ENCODE results near the gene RNF5.
A peak's percentile ranks its signal among the peaks of the same experiment; 100 is the strongest.
"Not testable (repeated sequence)": the region's sequence is repeated elsewhere in the genome, so short reads cannot be mapped to it uniquely, and the experiment has no call there.

The RNF5 gene, protein sequence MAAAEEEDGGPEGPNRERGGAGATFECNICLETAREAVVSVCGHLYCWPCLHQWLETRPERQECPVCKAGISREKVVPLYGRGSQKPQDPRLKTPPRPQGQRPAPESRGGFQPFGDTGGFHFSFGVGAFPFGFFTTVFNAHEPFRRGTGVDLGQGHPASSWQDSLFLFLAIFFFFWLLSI

DNA sequence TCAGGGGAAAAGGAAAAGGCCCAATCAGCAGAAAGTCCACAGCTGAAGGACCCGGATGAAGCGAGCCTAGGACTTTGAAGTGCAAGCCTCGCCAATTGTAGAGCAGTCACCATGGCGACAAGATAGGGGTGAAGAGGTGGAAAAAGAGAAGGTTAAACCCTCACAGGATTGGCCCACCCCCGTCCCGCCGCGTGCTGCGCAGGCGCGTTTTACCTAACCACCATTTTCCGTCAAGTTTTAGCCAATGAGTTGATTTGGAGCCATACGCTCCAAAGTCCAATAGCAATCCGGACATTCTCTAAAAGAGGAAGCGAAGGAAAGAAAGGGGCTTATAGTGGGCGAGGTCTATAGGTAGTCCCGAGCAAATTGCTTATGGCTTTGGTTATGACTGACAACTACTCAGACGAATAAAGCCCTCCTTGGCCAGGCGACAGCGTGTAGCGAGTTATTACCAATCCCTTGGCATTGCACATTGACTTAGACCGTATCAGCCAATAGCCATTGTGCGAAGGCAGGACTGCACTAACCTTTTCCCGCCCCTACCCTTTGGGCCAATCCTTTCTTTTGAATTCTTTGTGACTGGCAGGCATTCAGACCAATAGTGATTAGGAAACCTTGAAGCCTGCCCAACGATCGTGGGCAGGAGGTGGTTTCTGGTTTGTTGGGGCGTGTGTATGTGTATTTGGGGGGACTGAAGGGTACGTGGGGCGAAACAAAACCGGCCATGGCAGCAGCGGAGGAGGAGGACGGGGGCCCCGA is at the start of gene RNF5:
RNF5 (plus strand) TSS at position 618 of the 759 bp plus-strand sequence; CDS start at position 725, 107 bp downstream.
- DNase-seq: peak; percentile 98 to 100 (median 98)

DNA sequence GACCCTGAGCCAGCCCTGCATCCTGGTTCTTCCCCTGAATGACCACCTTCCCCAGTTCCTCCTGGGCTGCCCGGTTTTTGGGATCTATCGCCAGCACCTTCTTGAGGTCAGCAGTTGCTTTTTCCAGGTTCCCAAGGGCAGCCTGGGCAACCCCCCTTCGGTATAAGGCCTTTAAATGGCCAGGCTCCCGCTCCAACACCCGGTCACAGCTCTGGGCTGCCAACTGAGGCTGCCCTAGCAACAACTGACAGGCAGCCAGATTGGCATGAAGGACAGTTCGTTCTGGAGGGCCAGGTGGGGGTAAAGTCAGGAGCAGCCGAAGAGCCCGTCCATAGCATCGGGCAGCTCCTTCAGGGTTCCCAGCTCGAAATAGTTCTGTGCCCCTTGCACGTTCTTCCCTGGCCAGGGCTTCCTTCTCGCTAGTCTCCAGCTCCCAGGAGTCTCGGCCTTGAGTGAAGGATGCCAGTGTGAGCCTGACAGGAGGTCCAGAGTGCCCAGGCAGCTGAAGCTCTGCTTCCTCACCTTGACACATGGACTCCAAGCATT is 49.4 kb upstream of the RNF5 start:
- DNase-seq: no peak

DNA sequence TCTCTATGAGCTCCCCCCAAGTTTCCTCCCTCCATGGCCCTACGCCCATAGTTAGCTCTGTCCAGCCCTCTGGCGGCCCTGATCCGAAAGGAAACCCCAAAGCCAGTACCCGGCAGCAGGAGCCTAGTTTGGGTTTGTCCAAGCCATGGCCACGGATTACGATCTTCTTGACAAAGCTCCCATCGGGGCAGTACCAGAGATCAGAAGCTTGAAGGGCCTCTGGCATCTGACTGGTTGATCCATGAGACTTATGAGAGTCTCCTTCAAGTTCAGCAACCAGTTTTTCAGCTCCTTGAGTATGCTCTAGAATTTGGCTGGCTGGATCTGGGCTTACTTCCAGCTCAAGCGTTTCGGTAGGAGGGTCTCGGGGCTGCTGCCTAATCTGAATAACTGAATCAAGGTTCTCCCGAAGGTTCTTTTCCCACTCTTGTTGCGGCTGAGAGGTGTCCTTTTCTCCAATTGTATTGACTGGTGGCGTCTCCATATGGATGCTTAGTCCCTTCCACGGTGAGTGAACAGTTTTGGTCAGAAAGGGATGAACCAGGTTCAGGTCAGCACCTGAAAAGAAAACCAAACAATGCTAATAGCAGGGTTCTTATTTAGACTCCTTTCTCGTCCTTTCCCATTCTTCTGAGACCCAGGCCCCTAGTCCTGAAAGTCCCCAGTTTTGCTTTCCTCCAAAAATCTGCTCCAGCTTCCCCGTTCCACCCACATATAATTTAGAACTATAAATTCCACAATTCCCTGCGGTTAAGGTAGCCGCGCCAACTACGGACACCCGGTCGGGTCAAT is 48.7 kb upstream of the RNF5 start:
- DNase-seq: peak in 1 of 3 experiments; percentile 83

DNA sequence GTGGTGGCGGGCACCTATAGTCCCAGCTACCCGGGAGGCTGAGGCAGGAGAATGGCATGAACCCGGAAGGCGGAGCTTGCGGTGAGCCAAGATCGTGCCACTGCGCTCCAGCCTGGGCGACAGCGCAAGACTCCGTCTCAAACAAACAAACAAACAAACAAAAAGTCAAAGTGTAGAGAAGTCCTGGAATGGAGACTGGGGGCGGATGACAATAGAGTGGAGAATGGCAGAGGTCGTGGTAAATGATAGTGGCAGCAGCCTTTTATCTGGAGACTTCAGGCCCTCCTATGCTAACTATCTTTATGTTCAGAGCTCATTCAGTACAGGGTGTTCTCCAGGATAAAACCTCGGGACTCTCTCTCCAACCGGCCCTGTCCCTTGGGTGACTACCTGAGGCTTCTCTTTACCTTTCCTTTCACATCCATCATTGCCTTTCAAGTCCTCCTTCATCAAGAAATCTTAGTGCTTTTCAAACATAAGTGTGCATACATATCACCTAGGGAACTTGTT is 46.7 kb upstream of the RNF5 start:
- DNase-seq: no peak

DNA sequence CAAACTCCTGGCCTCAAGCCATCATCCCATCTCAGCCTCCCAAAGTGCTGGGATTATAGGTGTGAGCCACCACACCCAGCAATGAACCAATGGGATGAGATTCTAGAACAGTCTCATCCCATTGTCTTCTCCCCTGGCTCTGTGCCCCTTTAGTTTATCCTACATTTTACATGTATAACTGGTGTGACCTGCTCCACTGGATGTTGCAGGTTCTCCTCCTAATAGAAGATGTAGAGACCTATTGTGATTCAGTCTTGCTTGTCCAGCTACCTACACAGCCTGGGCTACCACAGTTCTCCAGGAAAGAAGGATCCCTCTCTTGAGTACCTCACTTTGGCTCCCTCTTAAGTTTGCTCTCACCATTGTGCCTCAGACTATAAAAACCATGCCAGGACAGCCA is 46.1 kb upstream of the RNF5 start:
- DNase-seq: no peak

DNA sequence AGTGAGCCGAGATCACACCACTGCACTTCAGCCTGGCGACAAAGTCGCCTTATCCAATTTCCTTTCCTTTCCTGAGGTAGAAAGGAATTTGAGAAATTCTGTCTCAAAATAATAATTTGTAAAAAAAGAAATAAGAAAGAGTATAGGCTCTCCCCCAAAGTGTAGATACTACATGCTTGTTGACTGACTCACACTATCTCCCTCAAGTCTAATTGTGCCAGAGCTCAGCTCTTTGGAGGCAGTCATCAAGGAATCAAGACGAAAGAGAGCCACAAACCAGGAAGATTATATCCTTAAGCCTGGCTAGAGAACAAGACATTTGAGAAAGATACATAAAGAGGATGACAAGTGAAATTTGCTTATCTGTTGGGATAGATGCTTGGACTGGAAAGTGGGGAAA is 44.4 kb upstream of the RNF5 start:
- no peak for DNase-seq

DNA sequence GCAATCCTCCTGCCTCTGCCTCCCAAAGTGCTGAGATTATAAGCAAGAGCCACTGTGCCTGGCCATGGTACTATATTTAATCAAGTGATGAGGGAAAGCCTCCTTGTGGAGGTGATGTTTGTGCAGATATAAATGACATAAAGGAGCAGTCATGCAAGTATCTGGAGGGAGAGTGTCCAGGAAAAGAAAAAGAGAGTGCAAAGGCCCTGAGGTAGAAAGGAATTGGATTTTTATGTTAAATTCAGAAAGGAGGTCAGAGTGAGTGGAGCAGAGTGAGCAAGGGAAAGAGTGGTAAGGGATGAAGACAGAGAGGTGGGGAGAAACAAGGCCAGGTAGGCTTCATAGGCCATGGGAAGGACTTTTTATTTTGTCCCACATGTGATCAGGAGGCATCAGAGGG is 40.8 kb upstream of the RNF5 start:
- no peak for DNase-seq

DNA sequence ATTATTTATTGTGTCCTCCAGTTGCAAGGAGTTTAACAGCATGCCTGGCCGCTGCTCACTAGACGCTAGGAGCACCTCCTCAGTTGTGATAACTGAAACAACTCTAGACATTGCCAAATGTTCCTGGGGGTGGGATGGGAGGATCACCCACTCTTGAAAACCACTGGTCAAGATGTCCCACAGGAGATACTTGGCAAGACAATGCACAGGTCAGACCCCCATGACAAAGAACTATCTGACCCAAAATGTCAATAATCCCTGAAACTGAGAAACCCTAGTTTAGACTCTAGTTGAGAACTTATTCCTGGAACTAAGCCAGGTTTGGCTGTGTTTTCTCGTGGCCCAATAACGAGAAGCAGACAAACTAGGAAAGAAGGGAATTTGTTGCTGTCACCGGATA is 38.6 kb upstream of the RNF5 start:
- no peak for DNase-seq

DNA sequence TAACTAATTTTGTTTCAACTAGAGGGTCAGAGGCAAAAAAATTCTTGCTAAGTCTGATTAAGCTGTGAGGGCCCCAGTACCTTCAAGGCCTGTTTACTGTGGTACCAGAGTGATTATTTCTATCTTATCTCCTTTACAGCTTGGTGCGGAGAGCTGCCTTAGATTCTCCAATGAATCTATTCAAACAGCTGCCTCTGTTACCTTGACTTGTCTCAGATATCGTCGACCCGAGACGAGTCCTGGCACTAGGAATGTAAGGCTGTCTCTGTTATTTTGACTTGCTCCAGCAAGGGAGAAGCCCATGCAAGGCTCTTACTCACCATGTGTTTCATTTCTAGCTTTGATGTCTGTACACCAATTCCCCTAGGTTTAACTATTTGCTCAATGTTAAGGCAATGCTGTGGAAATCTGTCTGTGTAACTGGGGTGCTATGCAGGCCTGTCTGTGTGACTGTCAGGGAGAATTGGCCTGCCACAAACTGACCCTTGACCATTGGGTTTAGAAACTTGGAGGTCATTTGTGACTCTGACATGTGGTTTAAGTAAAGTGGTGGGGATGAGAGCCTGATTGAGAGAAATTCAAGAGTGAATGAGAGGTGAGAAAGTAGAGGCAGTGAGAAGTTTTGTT is 37.7 kb upstream of the RNF5 start:
- DNase-seq: no peak

DNA sequence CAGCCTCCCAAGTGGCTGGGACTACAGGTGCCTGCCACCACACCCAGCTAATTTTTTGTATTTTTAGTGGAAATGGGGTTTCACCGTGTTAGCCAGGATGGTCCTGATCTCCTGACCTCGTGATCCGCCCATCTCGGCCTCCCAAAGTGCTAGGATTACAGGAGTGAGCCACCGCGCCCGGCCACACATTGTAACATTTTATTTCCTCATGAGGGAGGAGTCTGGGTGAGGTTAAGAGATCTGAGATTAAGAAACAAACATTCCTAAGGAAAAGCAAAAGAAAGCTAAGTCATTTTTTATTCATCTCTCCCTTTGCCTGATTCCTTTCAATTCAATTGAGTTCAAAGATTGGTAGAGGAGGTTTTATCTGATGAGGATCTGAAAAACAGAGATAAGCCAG is 34.0 kb upstream of the RNF5 start:
- not testable (repeated sequence) for DNase-seq

DNA sequence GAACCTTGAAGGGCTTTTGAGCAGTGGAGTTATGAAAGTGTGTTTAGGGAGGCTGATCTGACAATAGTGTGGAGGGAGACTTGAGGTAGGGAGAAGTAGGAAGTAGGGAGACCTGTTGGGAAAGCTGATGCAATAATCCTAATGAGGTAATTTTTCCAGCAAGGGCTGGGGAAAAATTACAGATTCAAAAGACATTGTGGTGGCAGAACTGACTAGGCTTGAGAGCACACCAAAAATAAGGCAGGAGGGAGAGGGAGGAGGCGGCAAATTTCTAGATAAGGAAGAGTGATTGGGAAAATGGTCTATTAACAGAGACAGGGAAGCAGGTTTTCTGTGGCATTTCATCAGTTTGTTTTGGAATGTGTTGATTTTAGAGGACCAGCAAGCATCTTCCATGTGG is 31.9 kb upstream of the RNF5 start:
- DNase-seq: no peak

DNA sequence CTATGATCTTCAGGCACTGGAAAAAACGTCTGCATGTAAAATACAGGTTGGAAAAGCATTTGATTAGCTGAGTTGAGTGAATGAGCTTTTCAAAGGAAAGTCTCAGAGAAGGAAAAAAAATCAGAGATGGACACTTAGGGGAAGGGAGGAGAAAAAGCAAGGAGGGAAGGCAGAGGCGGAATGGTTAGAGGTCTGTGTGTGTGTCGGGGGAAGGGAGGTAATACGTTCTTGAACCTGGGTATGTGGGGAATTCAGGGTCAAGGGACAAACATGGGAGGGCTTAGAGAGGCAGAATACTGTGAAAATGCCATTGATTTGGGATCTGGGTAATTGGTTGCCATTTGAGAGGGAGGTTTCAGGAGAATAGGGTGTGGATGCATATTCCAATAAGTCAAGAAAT is 31.5 kb upstream of the RNF5 start:
- no peak for DNase-seq

DNA sequence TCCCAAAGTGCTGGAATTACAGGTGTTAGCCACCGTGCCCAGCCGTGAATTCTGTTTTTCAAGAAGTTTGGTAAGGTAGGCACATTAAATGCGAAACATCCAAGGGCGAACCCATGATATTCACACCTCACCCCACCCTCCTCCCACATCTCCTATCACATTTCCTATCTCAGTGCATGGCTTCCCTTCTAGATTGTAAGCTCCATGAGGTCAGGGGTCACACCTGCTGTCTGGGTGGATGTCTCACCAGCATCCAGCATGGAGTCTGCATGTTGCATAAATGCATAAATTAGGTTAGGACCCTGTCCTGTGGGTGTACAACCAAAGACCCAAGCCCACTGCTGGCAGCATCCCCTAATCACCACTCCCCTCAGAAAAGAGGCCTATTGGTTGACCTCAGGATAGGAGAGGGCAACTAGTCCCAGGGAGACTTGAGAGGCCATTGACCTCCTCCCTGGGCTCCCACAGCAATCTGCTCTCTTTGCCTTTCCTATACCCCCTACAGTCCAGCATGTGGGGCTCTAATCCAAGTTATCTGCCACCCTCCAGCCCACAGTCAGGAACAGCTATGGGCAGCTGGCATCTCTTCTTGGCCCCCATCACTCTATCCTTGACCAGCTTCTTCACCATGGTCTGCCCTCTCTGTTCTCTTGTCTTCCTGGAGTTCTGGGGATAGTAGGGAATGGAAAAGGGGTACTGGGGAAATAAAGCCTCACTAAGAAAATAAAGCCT is 30.6 kb upstream of the RNF5 start:
- DNase-seq: no peak

DNA sequence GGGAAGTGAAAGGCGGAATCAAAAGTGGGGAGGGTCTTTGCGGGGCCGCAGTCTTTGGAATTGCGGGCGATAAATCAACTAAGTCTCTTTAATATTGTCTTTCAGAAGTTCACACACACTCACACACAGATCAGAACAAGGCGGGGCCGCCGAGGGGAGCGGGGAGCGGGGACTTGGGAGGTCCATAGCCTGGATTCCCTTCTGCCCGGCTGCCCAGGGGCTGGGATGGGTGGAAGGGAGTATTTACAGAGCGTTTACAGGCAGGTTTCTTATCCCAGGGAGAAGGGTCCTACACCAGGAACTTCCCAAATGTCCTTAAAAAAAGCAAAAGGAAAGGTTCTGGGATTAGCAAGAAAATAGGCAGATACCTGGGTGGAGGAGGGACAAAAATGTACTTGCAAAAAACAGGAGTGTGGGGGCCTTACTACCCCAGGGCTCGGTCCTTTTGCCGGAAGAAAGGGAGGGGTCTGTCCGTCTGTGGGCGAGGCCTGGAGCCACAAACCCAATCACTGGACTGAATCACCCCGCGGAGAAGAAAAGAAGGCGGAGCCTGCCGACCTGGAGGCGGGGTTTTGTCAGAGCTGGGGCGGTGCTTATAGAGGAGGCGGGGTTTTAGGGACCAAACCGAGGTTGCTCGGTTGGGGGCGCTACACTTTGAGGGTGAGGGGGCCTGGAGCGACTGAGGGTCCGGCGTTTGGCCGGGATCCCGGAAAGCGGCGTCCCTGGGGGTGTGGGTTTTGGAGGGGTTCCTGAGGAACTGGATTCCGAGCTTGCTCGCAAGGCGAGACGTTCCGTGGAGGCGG is 29.7 kb upstream of the RNF5 start:
- DNase-seq: peak in 1 of 3 experiments; percentile 18

DNA sequence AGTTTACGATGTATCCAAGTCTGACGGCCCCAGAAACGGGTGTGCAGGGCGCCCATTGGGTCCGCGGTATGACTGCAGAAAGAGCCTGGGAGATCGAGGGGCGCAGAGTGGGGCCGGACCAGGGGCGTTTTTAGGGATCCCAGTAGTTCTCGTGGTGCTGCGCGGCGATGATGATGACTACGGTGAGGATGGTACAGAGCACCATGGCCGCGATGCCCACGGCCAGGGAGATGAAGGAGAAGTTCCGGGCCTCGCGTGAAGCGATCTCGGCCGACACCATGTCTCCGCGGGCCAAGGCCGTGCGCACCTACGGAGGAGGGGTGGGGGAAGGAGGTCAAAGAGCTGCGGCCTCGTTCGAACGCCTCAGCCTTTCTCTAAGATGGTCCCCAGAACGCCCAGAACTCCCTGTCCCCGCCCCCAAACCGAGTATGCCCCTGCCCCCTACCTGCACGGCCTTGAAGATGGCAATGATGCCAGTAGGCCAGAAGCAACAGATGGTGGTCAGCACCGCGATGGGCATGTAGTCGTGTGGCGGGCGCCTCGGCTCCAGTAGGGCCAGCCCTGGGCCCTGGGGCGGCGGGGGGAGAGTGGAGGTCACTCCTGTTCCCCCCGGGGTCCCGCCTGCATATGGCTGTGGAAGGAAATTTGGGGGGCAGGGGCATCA is 29.0 kb upstream of the RNF5 start:
- DNase-seq: no peak

DNA sequence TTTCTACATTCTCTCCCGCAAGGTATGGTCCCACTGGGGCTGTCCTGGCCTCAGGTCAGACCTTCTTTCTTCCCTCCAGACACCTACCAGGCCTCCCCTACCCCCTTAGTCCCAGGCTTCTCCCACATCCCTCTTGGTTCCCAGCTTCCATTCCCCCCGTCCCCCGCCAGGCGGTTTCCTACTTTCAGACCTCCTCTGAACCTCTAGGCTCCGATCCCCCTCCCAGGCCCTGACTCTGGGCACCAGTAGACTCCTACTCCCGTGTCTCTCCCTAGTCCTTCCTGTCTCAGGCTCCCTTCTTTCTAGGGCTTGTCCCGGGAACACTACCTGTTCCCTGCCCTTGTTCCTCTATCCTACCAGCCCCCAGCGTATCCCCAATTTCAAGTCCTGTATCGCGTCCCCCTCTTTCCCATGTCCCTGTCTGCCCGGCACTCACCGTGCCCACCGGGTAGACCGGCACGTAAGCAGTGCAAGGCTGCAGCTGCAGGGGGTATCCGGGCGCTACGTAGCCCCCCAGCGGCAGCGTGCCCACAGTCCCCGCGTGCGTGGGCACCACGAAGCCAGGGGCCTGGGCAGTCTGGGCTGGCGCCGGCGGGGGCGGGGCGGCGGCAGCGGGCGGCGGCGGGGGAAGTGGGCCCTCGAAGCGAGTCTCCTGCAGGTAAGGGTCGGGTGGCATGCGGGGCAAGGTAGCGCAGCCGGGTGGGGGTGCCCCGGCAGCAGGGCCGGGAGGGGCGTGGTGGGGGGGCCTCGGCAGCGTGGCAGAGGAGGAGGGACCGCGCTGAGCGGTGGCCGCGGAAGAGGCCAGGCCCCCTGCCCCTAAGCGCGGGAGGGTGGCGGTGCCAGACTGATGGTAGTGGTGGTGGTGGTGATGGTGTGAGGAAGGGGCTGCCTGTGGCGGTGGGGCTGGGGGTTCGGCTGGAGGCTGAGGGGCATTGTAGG is 28.0 kb upstream of the RNF5 start:
- DNase-seq: no peak

DNA sequence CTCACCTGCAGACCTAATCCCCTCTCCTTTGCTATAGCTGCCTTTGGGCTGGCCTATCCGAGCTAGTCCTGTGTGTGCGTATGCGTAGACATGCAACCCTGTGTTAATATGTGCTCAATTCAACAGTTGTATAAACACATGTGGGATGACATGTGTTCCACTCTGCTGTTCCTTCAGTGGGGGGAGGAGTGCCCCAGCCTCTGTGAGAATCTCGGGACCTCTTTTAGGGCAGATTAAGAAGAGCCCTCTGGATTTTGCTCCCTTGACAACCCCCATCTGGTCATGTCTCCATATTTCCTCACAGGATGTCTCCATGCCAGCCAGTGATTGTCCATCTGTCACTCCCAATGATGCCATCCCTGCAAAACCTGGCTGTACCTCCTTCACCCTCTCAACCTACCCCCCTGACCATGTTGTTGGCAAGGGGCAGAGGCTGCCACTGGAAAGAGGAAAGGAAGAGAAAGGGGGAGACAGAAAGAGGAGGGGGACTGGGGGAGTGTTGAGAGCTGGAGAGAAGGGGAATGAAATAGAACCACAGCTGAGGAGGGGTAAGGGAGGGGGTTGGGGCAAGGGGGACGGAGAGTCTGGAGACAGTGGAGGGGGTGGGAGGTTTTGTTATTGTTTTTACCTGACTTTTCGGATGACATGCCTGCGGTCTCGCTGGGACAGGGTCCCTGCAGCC is 26.9 kb upstream of the RNF5 start:
- no peak for DNase-seq

DNA sequence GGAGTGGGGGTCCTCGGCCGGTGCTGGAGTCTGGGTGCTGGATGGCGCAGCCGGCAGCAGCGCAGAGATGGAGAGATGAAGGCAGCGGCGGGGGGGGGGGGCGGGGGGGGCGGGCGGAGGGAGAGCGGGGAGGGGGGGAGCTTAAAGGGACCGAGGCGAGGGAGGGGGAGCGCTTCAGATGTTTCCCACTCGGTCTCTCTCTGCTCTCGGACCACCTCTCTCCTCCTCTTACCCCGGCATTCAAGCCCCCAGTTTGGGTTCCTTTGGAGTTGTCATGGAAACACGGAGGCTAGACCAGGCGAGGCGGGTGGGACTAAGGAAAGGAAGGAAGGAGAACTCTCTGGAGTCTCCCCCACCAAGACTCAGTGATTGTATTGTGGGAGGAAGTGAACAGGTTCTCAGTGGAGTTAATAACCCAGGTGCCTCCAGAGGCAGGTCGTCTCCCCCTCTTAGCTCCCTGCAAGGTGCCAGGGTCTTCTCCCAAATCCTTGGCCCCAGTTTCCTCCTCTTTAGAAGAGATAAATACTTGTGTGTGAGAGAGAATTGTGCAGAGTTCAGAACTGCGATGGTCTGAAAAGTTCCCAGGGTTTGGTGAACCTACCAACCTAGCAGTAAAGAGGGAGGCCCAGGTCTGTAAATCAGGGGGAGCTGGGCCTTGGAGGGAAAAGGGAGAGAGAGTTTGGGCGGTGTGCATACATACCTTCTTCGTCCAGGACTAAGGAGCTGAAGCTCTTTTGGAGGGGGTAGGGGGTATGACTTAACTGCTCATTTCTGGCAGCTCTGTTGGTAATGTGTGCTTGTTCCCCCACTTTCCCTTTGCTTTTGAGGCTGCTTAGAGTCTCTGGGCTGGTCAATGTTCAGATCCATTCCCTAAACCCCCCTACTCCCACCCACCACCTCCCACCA is 26.1 kb upstream of the RNF5 start, which contains the start of gene PRRT1:
PRRT1 (minus strand) TSS at position 77 of the 906 bp plus-strand sequence. CDS start 112 bp downstream, outside the sequence.
- DNase-seq: no peak
